T-helper 1 cell treated with Interleukin-12 subunit alpha and Interleukin-12 subunit beta and Interleukin-4 antibody, amounts not matched to agents 30 ng/mL and 1 ng/mL, for 36 hours (primary cell): ENCODE data around the gene ATP6V0B. TPM values are rescaled to one million over a fixed set of nuclear protein-coding genes. Genes with fewer than 3 reads are reported as not detected.

ENCODE experiments used
- intact Hi-C: fragments of 100-400 bp; cut with micrococcal nuclease; formaldehyde crosslinking; loops from one replicate; pipeline ENCODE4 v1.15.1; 2024
- total RNA-seq: library from RNA; stranded (reverse); gene quantifications from 2 replicates; pipeline ENCODE4 v1.2.3, GENCODE V29; 2022

The ATP6V0B gene
- total RNA-seq, 1 donor from 2014 or later = 160 TPM

DNA sequence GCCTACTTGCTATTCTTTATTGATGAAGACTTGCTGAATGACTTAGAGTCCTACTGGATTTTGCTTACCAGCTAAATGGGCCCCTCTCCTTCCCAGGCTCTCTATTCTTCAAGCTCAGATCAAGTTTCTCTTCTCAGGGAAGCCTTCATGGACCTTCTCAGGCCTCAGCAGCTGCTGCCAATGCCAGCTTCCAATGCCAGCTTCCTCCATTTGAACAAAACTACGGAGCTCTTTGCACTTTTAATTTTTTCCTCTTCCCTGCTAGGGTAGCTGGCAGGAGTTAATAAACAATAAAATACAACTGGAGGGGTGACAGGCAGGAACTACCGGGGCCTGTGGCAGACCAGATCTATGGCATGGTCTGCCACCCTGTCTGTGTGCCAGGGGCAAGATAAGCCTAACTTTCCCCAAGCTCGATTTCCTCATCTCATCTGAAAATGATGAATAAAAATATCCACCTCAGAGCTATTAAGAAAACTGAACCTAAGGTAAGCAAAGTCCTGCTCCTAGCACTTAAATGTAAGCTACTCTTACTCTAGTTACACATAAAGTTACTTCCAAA lies 29.0 kb upstream of the ATP6V0B start:
- intact Hi-C loops = loop anchor here (1.0 to 10.0 kb wide), 18 partner anchors 11 to 1739 kb away; partner anchors contain the start of genes ATP6V0B, C1orf50, CCDC24 and CDC20

DNA sequence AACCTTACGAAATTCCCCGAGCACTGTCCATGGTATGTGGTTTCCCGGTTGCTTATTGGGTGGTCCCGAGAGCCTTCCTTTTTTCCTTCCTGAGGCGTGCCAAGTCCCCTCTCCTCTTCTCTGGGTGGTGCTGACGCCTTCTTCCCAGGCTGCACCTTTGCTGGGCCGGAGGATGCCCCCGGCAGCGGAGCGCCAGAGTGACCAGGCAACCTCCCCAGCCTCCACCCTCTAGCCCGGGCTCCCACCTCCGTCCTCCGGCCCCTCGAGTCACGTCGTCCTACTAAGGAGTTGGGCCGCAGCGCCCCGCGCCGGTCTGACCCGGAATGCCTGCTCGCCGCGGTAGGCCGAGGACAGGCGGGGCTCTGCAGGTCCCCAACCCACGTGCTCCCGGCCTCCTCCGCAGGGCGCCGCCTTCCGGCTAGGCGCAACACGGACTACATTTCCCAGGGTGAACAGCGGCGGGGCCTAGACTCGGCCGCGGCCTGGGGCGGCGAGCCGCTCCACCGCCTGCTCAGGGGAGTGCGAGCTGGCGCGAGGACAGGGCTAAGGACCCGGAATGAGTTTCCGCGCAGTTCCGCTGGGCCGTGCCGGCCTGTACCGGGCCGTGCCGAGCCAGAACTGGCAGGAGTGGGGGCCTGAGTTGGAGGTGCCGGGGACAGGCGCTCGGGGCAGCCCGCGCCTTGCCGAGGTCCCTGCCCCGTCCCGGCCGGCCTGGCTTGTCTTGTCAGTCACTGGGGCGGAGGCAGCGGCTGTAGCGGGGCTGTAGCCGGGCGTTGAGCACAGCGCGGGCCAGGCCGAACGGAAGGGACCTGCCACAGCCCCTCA lies 28.3 kb upstream of the ATP6V0B start, which contains the start of gene IPO13:
Gene IPO13 (plus strand): TSS at position 715 of the 825 bp plus-strand sequence. CDS start 651 bp downstream, outside the sequence.
- intact Hi-C loops = loop anchor here (1.0 to 10.0 kb wide), 18 partner anchors 12 to 1738 kb away; partner anchors contain the start of genes ATP6V0B, C1orf50, CCDC24 and CDC20

DNA sequence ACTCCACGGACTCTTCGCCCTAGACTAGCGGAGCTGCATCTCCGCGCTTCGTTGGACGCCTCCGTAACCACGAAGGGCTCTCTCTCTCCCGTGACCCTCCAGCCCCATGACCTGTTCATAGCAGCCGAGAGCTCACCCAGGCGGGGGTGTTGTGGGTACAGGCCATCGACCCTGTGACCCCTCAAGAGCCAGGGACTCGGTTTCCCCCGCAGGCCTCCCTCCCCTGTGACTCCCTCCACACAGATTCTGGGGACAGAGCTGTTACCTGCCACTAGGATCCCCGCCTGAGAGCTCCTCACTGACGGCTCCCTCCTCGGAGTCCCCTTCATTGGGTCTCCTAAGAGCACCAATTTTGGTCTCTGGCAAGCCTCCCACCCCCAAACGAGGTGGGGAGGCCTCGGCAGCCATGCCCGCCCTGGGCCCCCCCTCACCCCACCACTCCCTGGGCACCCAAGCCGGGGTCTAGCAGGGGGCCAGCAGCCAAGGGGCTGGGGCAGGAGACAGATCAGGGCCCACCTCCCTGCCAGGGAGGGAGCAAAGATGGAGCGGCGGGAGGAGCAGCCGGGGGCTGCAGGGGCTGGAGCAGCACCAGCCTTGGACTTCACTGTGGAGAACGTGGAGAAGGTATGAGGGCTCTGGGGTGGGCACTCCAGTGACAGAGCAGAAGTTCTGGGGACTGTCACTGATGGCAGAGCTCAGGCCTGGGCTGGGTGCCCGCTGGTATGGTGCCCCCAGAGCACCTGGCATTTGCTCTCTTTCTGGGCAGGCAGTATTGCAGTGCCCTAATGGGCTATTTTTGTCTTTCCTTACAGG lies 27.5 kb upstream of the ATP6V0B start:
- intact Hi-C loops = loop anchor here (2.0 to 10.0 kb wide), 7 partner anchors 266 to 1738 kb away; partner anchors contain the start of genes C1orf50, CDC20, DMAP1 and GPBP1L1

DNA sequence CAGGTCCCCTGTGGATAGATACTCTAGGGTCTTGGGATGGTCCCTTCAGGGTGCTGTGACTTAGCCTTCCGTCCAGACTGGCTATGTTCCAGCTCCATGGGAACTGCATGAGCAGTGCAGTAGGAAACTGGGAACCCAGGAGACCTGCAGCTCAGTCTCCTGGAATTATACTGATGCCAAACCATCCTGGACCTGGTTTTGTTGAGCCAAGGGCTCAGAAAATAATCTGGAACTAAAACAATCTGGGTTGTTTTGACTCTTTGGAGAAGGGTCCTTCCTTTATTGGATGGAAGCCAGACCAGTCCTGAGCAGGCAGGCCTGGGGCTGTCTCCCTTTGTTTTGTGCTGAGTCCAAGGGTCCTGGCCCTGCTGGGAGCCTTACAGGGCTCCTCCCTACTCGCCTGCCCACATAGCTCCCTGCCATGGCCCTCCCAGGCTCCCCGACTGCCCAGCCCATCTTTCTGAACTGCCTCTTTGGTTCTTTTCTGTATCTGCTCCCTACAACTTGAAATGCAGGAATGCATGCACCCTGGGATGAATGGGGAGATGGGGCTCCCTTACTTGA lies 26.8 kb upstream of the ATP6V0B start:
- intact Hi-C loops = loop anchor here (2.0 to 10.0 kb wide), 7 partner anchors 265 to 1737 kb away; partner anchors contain the start of genes C1orf50, CDC20, DMAP1 and GPBP1L1

DNA sequence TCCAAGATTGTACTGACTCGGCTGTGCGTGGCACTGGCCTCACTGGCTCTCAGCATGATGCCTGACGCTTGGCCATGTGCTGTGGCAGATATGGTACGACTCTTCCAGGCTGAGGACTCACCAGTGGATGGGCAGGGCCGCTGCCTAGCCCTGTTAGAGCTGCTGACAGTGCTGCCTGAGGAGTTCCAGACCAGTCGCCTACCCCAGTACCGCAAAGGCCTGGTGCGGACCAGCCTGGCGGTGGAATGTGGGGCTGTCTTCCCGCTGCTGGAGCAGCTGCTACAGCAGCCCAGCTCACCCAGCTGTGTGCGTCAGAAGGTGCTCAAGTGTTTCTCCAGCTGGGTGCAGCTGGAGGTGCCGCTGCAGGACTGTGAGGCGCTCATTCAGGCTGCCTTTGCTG lies 25.1 kb upstream of the ATP6V0B start:
- intact Hi-C loops = loop anchor here (10.0 kb wide), 3 partner anchors 1025 to 1735 kb away; partner anchors contain the start of genes C1orf50, GPBP1L1, P3H1 and TMEM69

DNA sequence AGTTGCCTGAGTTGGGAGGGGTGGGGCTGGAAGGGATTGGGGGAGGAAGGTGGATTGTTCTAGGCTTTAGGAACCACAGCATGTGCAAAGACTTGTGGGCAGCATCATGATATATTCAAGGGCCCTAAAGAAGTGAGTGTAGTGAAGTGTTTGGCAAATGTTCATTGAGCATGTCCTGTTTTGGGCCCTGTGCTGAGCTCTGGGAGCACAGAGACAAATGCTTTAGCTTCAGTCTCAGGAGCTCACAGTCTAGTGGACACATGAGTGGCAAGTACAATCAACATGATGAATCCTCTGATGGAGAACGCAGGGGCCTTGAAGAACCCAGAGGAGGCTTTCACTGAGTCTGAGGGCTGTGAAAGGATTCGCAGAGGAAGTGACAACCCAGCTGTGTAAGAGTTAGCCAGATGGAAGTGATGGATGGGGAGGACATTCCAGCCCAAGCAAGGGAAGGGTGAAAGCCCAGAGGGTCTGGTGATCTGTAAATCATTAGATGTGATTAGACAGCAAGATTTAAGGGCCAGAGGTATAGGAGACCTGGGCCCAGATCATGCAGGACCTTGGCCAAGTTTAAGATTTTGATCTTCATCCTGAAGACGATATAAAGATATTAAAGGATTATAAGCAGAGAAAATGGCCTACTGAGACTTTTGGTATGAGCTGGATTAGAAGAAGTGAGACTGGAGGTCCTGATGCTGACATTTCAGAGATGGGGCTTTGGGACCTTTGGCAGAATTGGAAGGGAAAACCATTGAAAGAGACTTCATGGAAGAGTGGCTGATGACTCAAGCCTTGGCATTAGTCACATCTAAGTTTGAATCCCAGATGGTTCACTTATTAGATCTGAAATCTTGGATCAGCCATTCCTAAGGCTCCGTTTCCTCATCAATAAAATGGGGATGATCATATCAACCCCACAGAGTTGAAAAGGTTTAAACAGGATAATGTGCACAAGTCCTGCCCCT lies 23.5 kb upstream of the ATP6V0B start:
- intact Hi-C loops = no loop called here

DNA sequence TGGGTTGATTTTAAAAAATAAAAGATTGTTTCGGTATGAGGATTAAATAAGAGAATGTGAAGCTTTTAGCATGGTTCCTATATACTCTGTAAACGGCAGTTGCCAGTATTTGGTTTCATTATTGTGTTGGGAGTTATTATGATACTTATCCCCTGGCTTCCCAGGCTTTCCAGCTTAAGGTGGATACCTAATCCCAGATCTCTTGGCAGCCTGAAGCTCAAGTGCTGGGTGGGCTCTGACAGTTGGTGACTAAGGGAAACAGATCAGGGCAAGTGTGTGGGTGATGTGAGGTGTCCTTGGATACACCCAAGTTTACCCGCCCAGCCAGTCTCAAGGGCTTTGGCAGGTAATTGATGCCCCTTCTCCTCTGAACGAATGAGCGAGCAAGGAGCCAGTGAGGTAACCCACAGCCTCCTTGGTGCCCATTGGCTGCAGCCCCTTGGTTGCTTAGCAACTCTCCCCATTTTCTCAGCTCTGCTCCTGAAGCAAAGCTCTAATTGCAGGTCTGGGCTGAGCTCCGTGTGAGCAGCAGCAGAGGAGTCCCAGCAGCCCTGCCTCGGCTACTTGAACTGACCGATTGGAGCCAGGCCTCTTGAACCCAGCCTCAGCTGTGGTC lies 21.9 kb upstream of the ATP6V0B start:
- intact Hi-C loops = no loop called here

DNA sequence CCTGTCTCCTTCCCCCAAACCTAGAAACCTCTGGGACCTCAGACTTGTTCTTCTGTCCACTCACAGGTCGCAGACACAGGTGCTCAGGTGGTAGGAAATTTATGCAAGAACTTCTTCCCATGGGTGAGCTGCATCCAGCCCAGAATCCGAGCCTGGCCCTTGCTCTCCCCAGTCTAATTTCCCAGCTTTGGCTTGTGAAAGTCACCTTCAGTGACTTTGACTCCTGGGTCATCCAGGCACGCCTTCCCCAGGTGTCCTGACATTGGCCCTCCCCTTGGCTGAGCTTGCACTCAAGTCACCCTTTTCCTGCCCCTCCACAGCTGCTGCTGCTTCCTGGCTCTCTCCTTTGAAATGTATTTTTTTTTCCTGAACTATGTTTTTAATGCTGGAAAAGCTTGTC lies 21.4 kb upstream of the ATP6V0B start:
- intact Hi-C loops = no loop called here

DNA sequence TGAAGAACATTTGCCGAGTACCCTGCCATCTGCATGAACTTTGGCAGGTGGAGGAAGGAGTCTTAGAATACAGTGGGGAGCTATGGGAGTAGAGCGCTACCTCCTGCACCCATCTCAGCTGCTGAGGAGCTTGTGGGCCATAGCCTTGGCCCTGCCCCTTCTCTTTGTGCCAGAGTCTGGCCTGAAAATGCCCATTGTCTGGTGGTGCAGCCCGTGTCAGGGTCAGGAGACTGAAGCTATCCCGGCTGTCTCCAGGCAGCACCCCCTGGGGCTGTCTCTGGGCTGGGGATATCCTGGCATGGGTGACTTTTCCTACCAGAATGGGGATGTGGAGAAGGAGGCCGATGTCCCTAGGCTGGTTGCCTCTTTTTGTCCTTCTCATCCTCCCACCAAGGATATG lies 20.7 kb upstream of the ATP6V0B start:
- intact Hi-C loops = no loop called here

DNA sequence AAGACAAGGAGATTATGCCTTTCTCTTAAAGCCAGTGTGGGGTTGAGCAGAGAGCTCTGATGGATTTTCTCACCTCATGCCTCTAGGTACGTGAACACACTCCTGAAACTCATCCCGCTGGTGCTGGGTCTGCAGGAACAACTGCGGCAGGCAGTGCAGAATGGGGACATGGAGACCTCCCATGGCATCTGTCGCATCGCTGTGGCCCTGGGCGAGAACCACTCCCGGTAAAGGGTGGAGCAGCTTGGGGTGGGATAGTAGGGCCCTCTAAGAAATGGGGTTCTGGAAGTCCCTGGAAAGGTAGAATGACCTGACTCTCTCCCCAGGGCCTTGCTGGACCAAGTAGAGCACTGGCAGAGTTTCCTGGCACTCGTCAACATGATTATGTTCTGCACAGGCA lies 18.5 kb upstream of the ATP6V0B start:
- intact Hi-C loops = no loop called here

DNA sequence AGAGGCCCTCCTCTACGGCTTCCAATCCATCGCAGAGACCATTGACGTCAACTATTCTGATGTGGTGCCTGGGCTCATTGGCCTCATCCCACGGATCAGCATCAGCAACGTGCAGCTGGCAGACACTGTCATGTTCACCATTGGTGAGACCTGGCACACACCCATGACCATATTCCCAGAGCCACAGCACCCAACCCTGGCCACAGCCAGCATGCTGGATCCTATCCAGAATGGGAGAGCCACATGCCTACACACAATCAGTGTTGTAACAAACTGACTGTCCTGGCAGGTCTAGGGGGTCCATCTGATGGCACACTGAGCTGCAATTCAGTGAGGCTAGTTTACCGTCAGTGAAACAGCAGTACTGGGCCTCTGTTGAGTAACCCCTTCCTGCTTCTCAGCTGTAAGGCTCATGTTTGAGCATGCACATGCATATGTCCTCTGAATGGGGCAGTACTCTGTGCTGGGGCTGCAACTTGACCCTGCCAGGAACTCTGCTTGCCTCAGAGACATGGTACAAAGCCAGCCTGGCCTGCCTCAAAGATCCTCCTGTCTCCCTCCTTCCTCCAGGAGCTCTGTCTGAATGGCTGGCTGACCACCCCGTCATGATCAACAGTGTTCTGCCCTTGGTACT lies 17.2 kb upstream of the ATP6V0B start:
- intact Hi-C loops = no loop called here

DNA sequence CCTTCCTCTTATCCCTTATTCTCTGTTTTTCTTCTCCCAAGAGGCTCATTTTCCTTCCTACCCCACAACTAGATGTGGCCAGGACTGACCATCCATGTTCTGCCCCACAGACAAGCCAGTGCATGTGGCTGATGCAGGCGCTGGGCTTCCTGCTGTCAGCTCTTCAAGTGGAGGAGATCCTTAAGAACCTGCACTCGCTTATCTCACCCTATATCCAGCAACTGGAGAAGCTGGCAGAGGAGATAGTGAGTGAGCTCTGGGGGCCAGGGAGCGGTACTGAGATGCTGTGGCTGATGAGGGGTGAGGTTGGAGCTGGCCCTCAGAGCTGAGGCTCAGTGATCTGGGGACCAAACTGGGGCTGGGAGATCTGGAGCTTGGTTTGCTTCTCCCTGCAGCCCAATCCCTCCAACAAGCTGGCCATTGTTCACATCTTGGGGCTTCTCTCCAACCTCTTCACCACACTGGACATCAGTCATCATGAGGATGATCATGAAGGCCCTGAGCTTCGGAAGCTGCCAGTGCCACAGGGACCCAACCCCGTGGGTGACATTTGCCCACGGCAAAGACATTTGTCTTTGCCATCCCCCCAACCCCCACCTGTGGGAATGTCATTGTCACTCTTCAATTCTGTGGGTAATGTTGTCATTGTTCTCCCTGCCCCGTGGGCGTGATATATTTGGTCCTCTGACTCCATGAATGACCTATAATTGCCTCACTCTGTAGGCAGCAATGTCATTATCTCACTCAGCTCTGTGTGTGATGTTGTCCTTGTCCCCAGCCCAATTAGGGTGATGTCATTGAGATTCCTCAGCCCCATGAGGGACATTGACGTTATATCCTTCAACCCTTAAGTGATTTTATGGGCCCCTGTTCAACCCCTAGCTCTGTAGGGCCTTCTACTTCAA lies 16.2 kb upstream of the ATP6V0B start:
- intact Hi-C loops = no loop called here

DNA sequence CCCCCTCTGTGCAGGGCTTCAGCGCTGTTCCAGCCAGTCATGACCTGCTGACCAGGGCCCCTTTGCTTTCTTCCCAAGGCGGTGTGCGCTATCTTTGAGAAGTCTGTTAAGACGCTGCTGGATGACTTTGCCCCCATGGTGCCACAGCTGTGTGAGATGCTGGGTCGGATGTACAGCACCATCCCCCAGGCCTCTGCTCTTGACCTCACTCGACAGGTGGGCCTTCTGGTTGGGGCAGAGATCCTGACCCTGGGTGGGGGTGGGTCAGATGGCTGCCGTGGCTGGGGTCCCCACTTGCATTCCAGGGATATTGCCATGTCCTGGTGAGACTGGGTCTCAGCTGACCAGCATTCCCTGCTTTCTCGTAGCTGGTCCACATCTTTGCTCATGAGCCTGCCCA lies 14.0 kb upstream of the ATP6V0B start:
- intact Hi-C loops = no loop called here

DNA sequence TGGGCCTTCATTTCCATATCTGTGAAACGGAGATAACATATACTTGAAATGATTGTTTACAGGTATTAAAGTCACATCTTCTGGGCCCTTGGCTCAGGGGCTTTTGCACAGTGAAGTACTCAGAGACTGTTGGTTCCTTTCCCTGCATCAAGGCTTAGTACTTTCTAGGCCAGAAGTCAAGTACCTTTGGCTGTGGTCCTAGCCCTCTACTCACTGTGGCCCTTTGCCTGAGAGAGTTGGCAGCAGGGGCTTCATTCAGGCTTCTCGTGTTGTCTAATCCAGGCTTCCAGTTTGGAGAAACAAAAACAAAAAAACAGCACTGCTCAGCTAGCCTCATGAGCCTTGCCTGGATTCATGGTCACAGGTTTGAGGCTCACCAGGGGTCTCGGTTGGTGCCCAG lies 13.1 kb upstream of the ATP6V0B start:
- intact Hi-C loops = no loop called here

DNA sequence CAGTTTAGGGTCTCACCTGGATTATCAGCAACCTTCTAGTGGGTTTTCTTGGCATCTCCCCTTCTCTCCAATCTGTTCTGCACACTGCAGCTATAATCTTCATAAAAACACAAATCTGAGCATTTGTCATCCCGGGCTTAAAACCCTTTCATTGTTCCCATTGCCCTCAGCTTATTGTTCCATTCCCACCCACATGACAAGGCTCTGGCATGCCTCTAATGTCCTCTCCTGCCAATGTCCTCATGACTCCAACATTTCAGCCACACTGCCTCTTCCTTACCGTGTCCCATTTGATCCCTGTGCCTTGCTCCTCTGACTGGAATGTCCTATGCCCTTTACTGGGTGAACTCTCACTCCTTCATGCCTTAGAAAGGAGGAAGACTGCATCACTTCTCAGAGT lies 12.4 kb upstream of the ATP6V0B start:
- intact Hi-C loops = no loop called here

DNA sequence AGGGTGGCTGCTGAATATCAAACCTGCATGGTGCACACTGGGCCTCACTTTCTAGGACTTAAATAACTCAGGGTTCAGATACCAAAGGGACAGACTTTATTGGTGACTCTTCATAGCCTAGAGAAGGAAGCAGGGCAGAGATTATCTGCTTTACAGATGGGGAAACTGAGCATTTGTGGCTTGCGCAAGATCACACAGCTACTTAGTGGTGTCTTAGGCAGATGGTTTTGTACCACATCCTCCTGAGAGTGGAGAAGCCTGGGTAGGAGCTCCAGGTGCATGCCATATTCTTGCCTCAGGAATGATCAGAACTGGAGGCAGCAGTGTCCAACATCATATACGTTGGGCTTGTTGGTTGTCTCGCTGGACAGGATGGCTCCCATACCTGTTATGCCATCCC lies 11.8 kb upstream of the ATP6V0B start:
- intact Hi-C loops = no loop called here

DNA sequence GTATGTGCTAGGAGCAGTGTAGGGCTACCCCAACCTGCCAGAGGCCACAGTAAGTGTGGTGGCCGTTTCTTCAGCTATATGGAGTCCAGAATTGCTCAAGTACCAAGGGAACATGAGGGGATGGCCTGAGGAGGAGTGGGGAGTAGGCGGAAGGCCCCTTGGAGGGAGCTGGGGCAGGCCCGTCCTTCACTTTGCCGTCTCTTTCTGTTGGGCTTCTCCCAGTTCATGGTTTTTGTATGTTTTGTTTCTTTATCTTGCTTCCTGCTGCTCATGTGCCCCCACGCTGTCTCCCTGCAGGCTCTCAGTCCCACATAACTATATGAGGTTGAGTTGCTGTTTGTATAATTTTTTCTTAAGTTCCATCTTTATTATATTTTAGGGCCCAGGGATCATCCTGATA lies 10.9 kb upstream of the ATP6V0B start:
- intact Hi-C loops = no loop called here

DNA sequence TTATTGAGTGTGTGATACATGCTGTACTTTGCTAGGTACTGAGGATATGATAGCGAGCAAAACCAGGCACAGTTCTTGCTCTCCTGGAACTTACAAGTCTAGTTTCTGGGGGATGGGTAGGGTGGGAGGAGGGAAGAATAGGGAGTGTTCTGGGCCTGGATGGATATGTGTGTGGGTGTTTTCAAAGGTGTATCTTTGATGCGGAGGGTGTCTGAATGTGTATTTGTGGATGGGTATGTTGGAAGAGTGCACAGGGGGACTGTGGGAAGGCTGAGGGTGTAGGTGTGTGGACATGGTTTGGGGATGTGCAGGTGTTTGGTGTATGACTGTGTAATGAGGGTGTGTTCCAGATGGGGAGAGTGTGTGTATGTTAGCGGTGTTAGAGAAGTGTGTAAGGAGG lies 9.4 kb upstream of the ATP6V0B start:
- intact Hi-C loops = no loop called here
